ENCODE data around the gene MAML2.

MAML2 gene

DNA sequence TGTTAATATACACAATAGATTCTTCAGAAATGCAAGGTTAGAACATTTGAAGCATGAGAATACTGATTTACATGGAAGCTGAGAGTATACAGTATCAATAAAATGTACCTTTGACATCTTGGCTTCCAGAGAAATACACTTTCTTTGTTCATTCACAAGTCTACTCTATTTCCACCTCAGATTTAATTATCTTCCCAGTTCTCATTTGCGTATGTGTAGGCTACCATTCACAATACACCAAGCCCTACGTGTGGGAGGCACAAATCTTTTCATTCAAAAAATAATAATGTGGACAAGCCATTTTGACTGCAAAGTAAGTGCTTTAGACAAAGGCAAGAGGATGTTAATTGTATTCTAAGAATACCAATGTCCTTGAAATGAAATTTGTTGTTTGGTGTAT, 286.4 kb downstream of the MAML2 start:
- Mint-ChIP-seq H3K9me3 (peaks cover 4% of the 10 kb centered on the region), H3K36me3 (ENCODE audit: low read depth) (peaks cover 81% of the 10 kb centered on the region), H3K27me3 (no peaks in the 10 kb centered on the region), H3K27ac (peak overlapping the region; percentile 92), H3K4me3 (no peak overlapping the region), H3K4me1 (ENCODE audit: low read depth) (peaks cover 91% of the 10 kb centered on the region)
- DNase-seq: no peak

- Mint-ChIP-seq H3K27me3 (no peaks in the 10 kb centered on the region), H3K4me3 (no peak overlapping the region), H3K4me1 (ENCODE audit: low read depth) (peaks cover 89% of the 10 kb centered on the region), H3K36me3 (ENCODE audit: low read depth) (peaks cover 78% of the 10 kb centered on the region), H3K9me3 (peaks cover 4% of the 10 kb centered on the region), H3K27ac (peak overlapping the region; percentile 92)
- DNase-seq: no peak
Observed at GRCh38 chr11:96055706-96056387, 287.1 kb downstream of the MAML2 start.

DNA sequence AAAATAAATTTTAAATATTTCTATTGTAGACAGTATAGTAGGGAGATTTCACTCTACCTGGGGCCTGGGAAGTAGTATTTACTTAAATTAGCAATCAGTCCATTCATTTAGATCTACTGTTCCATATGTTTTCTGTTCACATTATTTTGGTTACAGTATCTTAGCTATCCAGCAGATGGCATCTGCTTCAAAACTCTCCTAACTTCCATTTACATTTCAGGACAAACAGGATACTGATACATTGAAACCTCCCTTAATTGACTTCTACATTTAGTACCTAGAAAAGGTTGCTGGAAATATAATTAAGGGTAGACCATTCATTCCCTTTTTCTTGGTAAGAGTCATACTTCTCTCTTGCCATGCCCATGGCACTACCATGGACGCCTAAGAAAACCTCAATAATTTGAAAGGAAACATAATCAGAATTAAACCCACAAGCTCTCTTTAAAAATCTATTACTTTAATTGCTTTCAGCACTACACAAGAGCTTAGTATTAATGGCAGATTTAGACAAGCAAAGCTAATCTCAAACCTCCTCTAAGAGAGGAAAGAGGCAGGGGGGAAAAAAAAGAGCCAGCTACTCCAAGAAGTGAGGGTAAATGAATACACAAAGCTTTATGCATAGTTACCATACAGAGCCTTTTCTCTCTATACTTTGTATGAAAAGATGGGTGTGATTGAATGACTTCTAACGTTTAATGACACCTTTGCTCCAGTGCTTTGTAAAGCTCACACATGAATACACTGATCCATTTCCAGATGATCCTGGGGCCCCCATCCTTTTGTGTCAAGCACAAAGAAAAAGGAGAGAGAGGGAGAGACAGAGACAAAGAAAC, 287.9 kb downstream of the MAML2 start:
- no peak for DNase-seq
- no peaks in the 10 kb centered on the region for H3K27me3 Mint-ChIP-seq
- peaks cover 4% of the 10 kb centered on the region for H3K9me3 Mint-ChIP-seq
- H3K27ac Mint-ChIP-seq: peak overlapping the region; percentile 92
- peaks cover 89% of the 10 kb centered on the region for H3K4me1 Mint-ChIP-seq (ENCODE audit: low read depth)
- H3K36me3 Mint-ChIP-seq (ENCODE audit: low read depth): peaks cover 78% of the 10 kb centered on the region
- no peak overlapping the region for H3K4me3 Mint-ChIP-seq

GRCh38 chr11:96052921-96053651, 289.9 kb downstream of the MAML2 start:
- Mint-ChIP-seq H3K9me3 (peaks cover 4% of the 10 kb centered on the region), H3K27ac (peak overlapping the region; percentile 90), H3K4me3 (no peak overlapping the region), H3K4me1 (ENCODE audit: low read depth) (peaks cover 88% of the 10 kb centered on the region), H3K27me3 (no peaks in the 10 kb centered on the region), H3K36me3 (ENCODE audit: low read depth) (peaks cover 72% of the 10 kb centered on the region)
- no peak for DNase-seq

- H3K9me3 Mint-ChIP-seq: peaks cover 4% of the 10 kb centered on the region
- H3K4me1 Mint-ChIP-seq (ENCODE audit: low read depth): peaks cover 85% of the 10 kb centered on the region
- DNase-seq: no peak
- H3K4me3 Mint-ChIP-seq: no peak overlapping the region
- H3K27me3 Mint-ChIP-seq: no peaks in the 10 kb centered on the region
- H3K36me3 Mint-ChIP-seq (ENCODE audit: low read depth): peaks cover 69% of the 10 kb centered on the region
- H3K27ac Mint-ChIP-seq: peak overlapping the region; percentile 90
Observed at GRCh38 chr11:96051820-96052219, 291.2 kb downstream of the MAML2 start.

GRCh38 chr11:96050435-96051182, 292.4 kb downstream of the MAML2 start:
- no peak for DNase-seq
- peak overlapping the region; percentile 24 for H3K27ac Mint-ChIP-seq
- H3K4me1 Mint-ChIP-seq (ENCODE audit: low read depth): peaks cover 85% of the 10 kb centered on the region
- no peak overlapping the region for H3K4me3 Mint-ChIP-seq
- no peaks in the 10 kb centered on the region for H3K27me3 Mint-ChIP-seq
- peaks cover 66% of the 10 kb centered on the region for H3K36me3 Mint-ChIP-seq (ENCODE audit: low read depth)
- H3K9me3 Mint-ChIP-seq: no peaks in the 10 kb centered on the region

- H3K4me3 Mint-ChIP-seq: no peak overlapping the region
- DNase-seq: no peak
- no peaks in the 10 kb centered on the region for H3K27me3 Mint-ChIP-seq
- peaks cover 84% of the 10 kb centered on the region for H3K4me1 Mint-ChIP-seq (ENCODE audit: low read depth)
- no peak overlapping the region for H3K27ac Mint-ChIP-seq
- no peaks in the 10 kb centered on the region for H3K9me3 Mint-ChIP-seq
- H3K36me3 Mint-ChIP-seq (ENCODE audit: low read depth): peaks cover 71% of the 10 kb centered on the region
Observed at GRCh38 chr11:96049426-96049825, 293.6 kb downstream of the MAML2 start.

GRCh38 chr11:96045622-96046456, 297.2 kb downstream of the MAML2 start:
- Mint-ChIP-seq H3K4me1 (ENCODE audit: low read depth) (peaks cover 62% of the 10 kb centered on the region), H3K36me3 (ENCODE audit: low read depth) (peaks cover 70% of the 10 kb centered on the region), H3K27ac (peak overlapping the region; percentile 61), H3K4me3 (no peak overlapping the region), H3K9me3 (no peaks in the 10 kb centered on the region), H3K27me3 (no peaks in the 10 kb centered on the region)
- no peak for DNase-seq

DNA sequence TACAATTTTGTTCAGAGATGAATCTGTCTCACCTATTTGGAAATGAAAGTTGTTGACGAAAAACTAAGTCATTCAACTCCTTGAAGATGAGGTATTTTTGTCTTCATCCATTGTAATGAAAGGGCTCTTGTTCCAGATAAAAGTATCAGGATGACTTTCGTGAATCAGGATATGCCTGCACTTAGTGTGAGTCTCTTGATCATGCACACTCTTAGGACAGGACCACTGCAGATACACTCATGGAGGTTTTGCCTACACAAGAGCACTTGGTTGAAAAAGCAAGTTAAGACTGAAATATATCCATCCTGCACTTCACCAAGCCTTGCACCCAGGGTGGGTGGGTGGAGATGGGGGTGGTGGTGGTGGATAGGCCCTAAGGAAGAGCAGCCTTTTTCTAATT, 298.2 kb downstream of the MAML2 start:
- Mint-ChIP-seq H3K36me3 (ENCODE audit: low read depth) (peaks cover 60% of the 10 kb centered on the region), H3K4me3 (no peak overlapping the region), H3K27ac (no peak overlapping the region), H3K27me3 (no peaks in the 10 kb centered on the region), H3K9me3 (no peaks in the 10 kb centered on the region), H3K4me1 (ENCODE audit: low read depth) (peaks cover 52% of the 10 kb centered on the region)
- DNase-seq: no peak

DNA sequence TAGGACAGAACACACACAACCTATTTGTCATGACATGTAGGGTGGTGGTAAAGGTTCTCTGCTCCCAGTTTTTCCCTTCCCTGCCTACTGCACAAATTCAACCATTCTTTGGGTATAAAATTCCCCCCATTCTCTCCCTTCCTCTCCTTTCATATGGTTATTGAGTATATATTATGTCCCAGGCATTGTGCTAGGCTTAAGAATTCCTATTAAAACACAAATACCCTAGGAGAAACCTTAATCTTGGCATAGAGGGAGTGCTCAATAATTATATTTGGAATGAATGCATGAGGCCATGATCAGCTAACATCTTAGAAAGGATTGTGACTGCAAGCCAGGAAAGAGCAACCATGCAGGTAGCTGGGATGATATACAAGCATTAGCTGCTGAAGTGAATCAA, 298.7 kb downstream of the MAML2 start:
- H3K9me3 Mint-ChIP-seq: no peaks in the 10 kb centered on the region
- no peak overlapping the region for H3K4me3 Mint-ChIP-seq
- peaks cover 59% of the 10 kb centered on the region for H3K36me3 Mint-ChIP-seq (ENCODE audit: low read depth)
- DNase-seq: no peak
- no peaks in the 10 kb centered on the region for H3K27me3 Mint-ChIP-seq
- H3K27ac Mint-ChIP-seq: no peak overlapping the region
- H3K4me1 Mint-ChIP-seq (ENCODE audit: low read depth): peaks cover 50% of the 10 kb centered on the region

- no peak for DNase-seq
- Mint-ChIP-seq H3K4me3 (no peak overlapping the region), H3K9me3 (no peaks in the 10 kb centered on the region), H3K36me3 (ENCODE audit: low read depth) (peaks cover 55% of the 10 kb centered on the region), H3K4me1 (ENCODE audit: low read depth) (peaks cover 48% of the 10 kb centered on the region), H3K27me3 (no peaks in the 10 kb centered on the region), H3K27ac (no peak overlapping the region)
Observed at GRCh38 chr11:96043291-96043690, 299.7 kb downstream of the MAML2 start.

DNA sequence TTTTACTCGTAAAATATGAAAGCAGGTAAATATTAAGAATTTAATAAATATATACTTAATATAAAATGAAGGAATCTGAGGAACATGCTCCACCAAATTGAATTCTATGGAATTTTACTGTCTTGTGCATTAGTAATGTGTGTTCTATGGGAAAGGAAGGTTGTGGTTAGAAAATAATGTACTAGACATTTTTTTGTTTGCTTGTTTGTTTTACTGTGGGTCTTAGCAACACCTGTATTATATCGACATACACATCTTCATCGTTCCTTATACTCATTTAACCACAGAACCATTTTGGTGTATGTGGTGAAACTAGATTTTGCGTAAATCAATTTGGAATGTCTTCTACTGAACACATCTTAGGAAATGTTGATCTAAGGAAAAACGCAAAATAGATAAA, 304.9 kb downstream of the MAML2 start:
- H3K27ac Mint-ChIP-seq: no peak overlapping the region
- DNase-seq: no peak
- H3K4me1 Mint-ChIP-seq (ENCODE audit: low read depth): peaks cover 52% of the 10 kb centered on the region
- no peaks in the 10 kb centered on the region for H3K27me3 Mint-ChIP-seq
- no peak overlapping the region for H3K4me3 Mint-ChIP-seq
- H3K9me3 Mint-ChIP-seq: no peaks in the 10 kb centered on the region
- H3K36me3 Mint-ChIP-seq (ENCODE audit: low read depth): peaks cover 61% of the 10 kb centered on the region

GRCh38 chr11:96037405-96037949, 305.5 kb downstream of the MAML2 start:
- no peak for DNase-seq

More at GRCh38 chr11:96037405-96037949, 305.5 kb downstream of the MAML2 start:
- Mint-ChIP-seq H3K27ac (no peak overlapping the region), H3K4me1 (ENCODE audit: low read depth) (peaks cover 54% of the 10 kb centered on the region), H3K9me3 (no peaks in the 10 kb centered on the region), H3K4me3 (no peak overlapping the region), H3K27me3 (no peaks in the 10 kb centered on the region), H3K36me3 (ENCODE audit: low read depth) (peaks cover 63% of the 10 kb centered on the region)
